ENCODE results near the gene TP53BP1.
A peak's percentile ranks its signal among the peaks of the same experiment; 100 is the strongest.

Gene TP53BP1

GRCh38 chr15:43517354-43518196 is 24.6 kb upstream of the TP53BP1 start, which contains the start of gene MAP1A:
Gene MAP1A (plus strand): TSS chr15:43517608. CDS start chr15:43521474, 3,866 bp downstream.
- DNase-seq = no peak

GRCh38 chr15:43516801-43517353 is 23.9 kb upstream of the TP53BP1 start:
- DNase-seq = no peak

GRCh38 chr15:43516185-43516584 is 23.2 kb upstream of the TP53BP1 start:
- no peak for DNase-seq

DNA sequence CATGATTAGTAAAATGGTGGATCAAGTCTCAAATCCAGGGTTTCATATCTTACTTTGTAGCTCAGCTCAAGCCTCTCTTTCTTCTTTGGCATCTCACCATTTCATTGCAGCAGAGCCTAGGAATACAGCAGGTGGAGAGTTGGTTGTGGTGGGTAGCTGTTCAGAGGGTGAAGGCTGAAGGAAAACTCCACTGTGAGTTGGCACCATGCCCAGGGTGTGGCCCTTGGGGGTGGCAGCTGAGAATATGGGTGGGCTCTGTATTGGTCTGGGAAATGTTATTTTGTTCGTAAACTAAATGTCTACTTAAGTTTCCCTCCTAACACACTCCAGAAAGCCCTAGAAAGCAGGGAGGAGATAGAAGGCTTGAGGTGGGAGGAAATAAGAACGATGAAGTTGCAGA is 22.8 kb upstream of the TP53BP1 start:
- no peak for DNase-seq

- no peak for DNase-seq
These were observed 21.5 kb upstream of the TP53BP1 start for GRCh38 chr15:43514241-43515057.

GRCh38 chr15:43513550-43513949 is 20.6 kb upstream of the TP53BP1 start:
- DNase-seq = no peak

GRCh38 chr15:43511012-43511885 is 18.3 kb upstream of the TP53BP1 start:
- DNase-seq = no peak

GRCh38 chr15:43510200-43511011 is 17.4 kb upstream of the TP53BP1 start:
- peak; percentile 92 for DNase-seq

DNA sequence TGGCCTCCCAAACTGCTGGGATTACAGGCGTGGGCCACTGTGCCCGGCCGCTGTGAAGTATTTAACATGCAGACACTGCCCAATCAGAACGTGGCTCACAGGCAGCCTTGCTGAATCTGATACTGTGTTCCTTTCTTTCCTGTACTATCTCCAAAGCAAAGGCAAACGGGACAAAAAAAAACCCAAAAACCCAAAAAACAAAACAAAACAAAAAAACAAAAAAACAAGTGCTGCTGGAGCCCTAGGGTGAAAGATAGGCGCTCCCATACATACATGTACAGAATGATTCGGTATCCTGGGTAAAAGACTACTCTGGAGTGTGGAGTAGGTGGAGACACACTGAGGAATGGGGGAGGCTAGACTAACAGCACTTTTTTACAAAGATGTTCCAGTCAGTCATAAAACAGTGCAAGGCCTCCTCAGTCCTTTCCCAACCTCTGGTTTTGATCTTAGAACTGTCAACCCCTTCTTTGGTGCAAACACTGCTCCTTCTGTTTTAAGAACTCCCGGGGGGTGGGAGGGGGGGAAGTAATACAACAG is 16.8 kb upstream of the TP53BP1 start:
- no peak for DNase-seq

GRCh38 chr15:43508991-43509659 is 16.2 kb upstream of the TP53BP1 start:
- no peak for DNase-seq

- no peak for DNase-seq
These were observed 15.5 kb upstream of the TP53BP1 start for GRCh38 chr15:43508421-43508820.

GRCh38 chr15:43505738-43506137 is 12.8 kb upstream of the TP53BP1 start:
- no peak for DNase-seq

DNA sequence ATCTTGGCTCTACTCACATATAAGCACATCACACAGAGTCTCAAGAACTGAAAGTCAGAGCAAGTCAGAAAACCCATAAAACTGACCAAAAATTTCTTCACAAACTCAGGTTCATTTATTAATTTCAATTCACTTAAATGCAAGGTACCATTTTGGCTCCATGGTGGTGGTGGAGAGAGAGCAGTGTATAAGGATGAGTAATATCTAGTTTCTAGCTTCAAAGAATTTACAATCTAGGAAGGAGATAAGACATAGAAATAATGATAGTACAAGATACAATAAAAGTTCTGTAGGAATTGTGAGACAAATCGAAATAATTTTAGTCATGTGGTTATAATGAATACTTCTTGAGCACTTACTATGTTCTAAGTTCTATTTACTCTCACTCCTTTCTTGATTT is 6.7 kb upstream of the TP53BP1 start:
- DNase-seq = no peak

DNA sequence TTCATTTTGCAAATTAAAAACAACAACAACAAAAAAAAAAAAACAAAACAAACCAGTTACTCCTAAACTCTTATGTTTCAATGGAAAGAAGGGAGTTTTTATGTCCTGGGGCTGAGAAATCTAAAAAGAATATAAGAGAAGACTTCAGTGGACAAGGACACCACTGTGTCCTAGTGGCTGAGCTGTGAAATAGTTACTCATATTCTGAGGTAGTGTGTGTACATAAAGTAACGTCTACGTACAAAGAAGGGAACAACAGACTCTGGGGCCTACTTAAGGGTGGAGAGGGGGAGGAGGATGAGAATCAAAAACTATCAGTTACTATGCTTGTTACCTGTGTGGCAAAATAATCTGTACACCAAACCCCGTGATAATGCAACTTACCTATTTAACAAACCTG is 6.0 kb upstream of the TP53BP1 start:
- DNase-seq = no peak

GRCh38 chr15:43493703-43494472 is 932 bp upstream of the TP53BP1 start:
- DNase-seq = no peak

GRCh38 chr15:43492266-43492665 is 690 bp downstream of the TP53BP1 start:
- DNase-seq = no peak

DNA sequence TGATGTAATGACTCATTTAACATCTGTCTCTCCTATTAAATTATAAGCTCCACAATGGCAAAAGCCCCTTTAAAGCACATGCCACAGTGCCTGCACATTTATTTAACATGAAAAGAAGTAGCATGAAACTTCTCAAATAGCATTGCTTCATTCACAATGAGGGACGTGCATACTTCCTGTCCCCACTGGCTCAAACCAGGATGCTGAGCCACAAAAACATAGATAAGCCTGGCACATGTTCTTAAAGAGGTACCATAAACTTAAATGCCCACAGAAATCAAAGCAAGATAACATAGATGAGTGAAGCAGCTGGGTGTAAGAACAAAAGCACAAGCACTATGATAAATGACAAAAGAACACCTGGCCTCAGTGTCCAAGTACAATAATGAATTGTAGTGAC is 3.8 kb downstream of the TP53BP1 start:
- no peak for DNase-seq

- DNase-seq = no peak
These were observed 4.2 kb downstream of the TP53BP1 start for GRCh38 chr15:43488790-43489189.

GRCh38 chr15:43487271-43487895 is 5.6 kb downstream of the TP53BP1 start:
- DNase-seq = no peak

DNA sequence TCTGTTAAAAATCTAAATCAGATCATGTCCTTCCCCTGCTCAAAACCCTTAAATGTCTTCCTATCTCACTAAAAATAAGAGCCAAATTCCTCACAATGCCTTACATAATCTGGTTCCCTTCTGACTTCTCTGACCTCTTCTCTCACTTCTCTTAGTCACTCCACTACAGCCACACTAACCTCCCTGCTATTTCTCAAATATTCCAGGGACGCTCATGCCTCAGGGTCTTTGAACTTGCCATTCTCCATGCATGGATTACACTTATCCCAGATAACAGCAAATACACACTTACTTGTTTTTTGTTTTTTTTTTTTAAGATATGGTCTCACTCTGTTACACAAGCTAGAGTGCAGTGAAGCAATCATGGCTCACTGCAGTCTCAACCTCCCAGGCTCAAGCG is 8.5 kb downstream of the TP53BP1 start:
- DNase-seq = peak; percentile 6
